ENCODE measurements around the gene KAZN.

DNA sequence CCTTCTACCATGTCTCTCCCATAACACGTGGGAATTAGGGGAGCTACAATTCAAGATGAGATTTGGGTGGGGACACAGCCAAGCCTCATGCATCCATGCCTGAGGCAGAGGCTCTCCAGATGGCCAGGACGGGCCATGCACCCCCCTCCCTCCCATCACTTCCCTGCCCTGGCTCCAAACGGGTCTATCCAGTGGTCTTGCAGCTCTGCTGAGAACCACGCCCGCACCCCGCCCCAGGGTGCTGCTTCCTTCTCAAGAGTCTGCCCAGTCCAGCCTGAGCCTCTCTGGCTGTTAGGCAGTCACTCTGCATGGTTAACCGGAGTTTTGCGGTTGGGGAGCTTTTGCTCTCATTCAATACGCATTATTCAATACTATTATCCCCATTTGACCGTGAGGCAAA lies 423.6 kb downstream of the KAZN start:
- no peak for TF ChIP-seq CTBP2 (IDR thresholded peaks at IDR 0.05; ENCODE audit: borderline replicate concordance, insufficient read depth, insufficient read length, low read length)
- TF ChIP-seq EZH2 (IDR thresholded peaks at IDR 0.05; ENCODE audit: low read depth, low read length, severe bottlenecking), result no peak
